Natural killer cell treated with Interleukin-12 subunit alpha and Interleukin-12 subunit beta and Interleukin-15 and Interleukin-18, amount 100 ng/mL, for 72 hours (primary cell): Measurements from ENCODE around the gene ICA1. TPM values are rescaled to one million over a fixed set of nuclear protein-coding genes. Genes with fewer than 3 reads are reported as not detected.
"Not testable (repeated sequence)": the region's sequence is repeated elsewhere in the genome, so short reads cannot be mapped to it uniquely, and the experiment has no call there.

Experiments
- ATAC-seq, 2 donors: fragments of 150-1000 bp; cut with Tn5 transposase in 1 of 2; sonication (Bioruptor Pico), chemical (Tn5 transposase) in 1 of 2; 2 replicates each; pipeline ENCODE4 v1.10.0; 2021
- DNase-seq: peaks from one replicate; pipeline ENCODE4 v3.0.0; 2022; ENCODE audit warnings: low spot score
- H3K27ac Mint-ChIP-seq, 2 donors: 1 replicate in 1 of 2; 2 replicates in 1 of 2; pipeline ENCODE4 v1.8.0; 2022; ENCODE audit warnings: mixed read lengths in 2 of 2, mild to moderate bottlenecking in 1 of 2, moderate library complexity in 1 of 2
- H3K27me3 Mint-ChIP-seq, 2 donors: 1 replicate in 1 of 2; 2 replicates in 1 of 2; pipeline ENCODE4 v1.8.0; 2022; ENCODE audit warnings: mixed read lengths in 2 of 2
- H3K36me3 Mint-ChIP-seq: one replicate; pipeline ENCODE4 v1.8.0; 2022; ENCODE audit warnings: mixed read lengths
- H3K4me1 Mint-ChIP-seq, 2 donors: 1 replicate in 1 of 2; 2 replicates in 1 of 2; pipeline ENCODE4 v1.8.0; 2022; ENCODE audit warnings: low read depth in 2 of 2, mixed read lengths in 2 of 2, mild to moderate bottlenecking in 1 of 2
- H3K4me3 Mint-ChIP-seq: one replicate; pipeline ENCODE4 v1.8.0; 2022; ENCODE audit warnings: mixed read lengths
- H3K9me3 Mint-ChIP-seq: 2 replicates; pipeline ENCODE4 v1.8.0; 2022; ENCODE audit warnings: mixed read lengths
- total RNA-seq, 2 donors: library from RNA; stranded (reverse); gene quantifications; one replicate each; pipeline ENCODE4 v1.2.3, GENCODE V29; 2022

Gene ICA1
- total RNA-seq = under 1 TPM; 0.31 to 0.45 TPM

GRCh38 chr7:8261711-8262695, at the start of gene ICA1:
TSS of gene ICA1 (minus strand) at chr7:8262167. CDS start at chr7:8235926, 26,241 bp downstream.
- DNase-seq (peak; percentile 60), ATAC-seq (peak; percentile 67 to 74)
- Mint-ChIP-seq H3K4me1 (peaks cover 5 to 7% of the 10 kb centered on the region in 2 donors), H3K4me3 (peak within 1 kb of the TSS; percentile 76), H3K9me3 (no peaks in the 10 kb centered on the region), H3K36me3 (no peaks in the 10 kb centered on the region), H3K27ac (no peak within 1 kb of the TSS), H3K27me3 (peaks cover 24 to 46% of the 10 kb centered on the region in 2 donors)

GRCh38 chr7:8310876-8311275, 48.9 kb upstream of the ICA1 start:
- Mint-ChIP-seq H3K9me3 (no peaks in the 10 kb centered on the region), H3K4me3 (no peak overlapping the region), H3K27ac (no peak overlapping the region), H3K4me1 (no peaks in the 10 kb centered on the region), H3K27me3 (peaks cover 32 to 38% of the 10 kb centered on the region in 2 donors), H3K36me3 (peaks cover 8% of the 10 kb centered on the region)
- DNase-seq = no peak
- no peak for ATAC-seq

GRCh38 chr7:8305625-8306388, 43.8 kb upstream of the ICA1 start:
- Mint-ChIP-seq H3K36me3 (no peaks in the 10 kb centered on the region), H3K27me3 (peaks cover 22 to 38% of the 10 kb centered on the region in 2 donors), H3K4me3 (no peak overlapping the region), H3K4me1 (no peaks in the 10 kb centered on the region), H3K9me3 (no peaks in the 10 kb centered on the region), H3K27ac (no peak overlapping the region)
- DNase-seq (no peak), ATAC-seq (no peak)

GRCh38 chr7:8305104-8305503, 43.1 kb upstream of the ICA1 start:
- no peaks in the 10 kb centered on the region for H3K36me3 Mint-ChIP-seq
- no peaks in the 10 kb centered on the region for H3K9me3 Mint-ChIP-seq
- DNase-seq = no peak
- no peak overlapping the region for H3K27ac Mint-ChIP-seq
- peaks cover 22 to 34% of the 10 kb centered on the region in 2 donors for H3K27me3 Mint-ChIP-seq
- no peak overlapping the region for H3K4me3 Mint-ChIP-seq
- ATAC-seq = no peak
- H3K4me1 Mint-ChIP-seq = no peaks in the 10 kb centered on the region

- H3K4me3 Mint-ChIP-seq = no peak overlapping the region
- ATAC-seq (no peak), DNase-seq (no peak)
- H3K36me3 Mint-ChIP-seq = no peaks in the 10 kb centered on the region
- H3K27me3 Mint-ChIP-seq = peaks cover 22 to 34% of the 10 kb centered on the region in 2 donors
- no peaks in the 10 kb centered on the region for H3K4me1 Mint-ChIP-seq
- H3K9me3 Mint-ChIP-seq = no peaks in the 10 kb centered on the region
- H3K27ac Mint-ChIP-seq = no peak overlapping the region
Measured at GRCh38 chr7:8303904-8304528, 42.0 kb upstream of the ICA1 start.

- not testable (repeated sequence) for H3K9me3 Mint-ChIP-seq, H3K4me1 Mint-ChIP-seq, DNase-seq, ATAC-seq, H3K27ac Mint-ChIP-seq, H3K36me3 Mint-ChIP-seq, H3K4me3 Mint-ChIP-seq
- peaks cover 12 to 15% of the 10 kb centered on the region in 2 donors for H3K27me3 Mint-ChIP-seq
Measured at GRCh38 chr7:8297023-8297422, 35.1 kb upstream of the ICA1 start.

GRCh38 chr7:8296362-8296659, 34.3 kb upstream of the ICA1 start:
- Mint-ChIP-seq H3K4me1 (no peaks in the 10 kb centered on the region), H3K27me3 (peaks cover 12 to 15% of the 10 kb centered on the region in 2 donors), H3K9me3 (no peaks in the 10 kb centered on the region), H3K27ac (no peak overlapping the region), H3K4me3 (no peak overlapping the region), H3K36me3 (no peaks in the 10 kb centered on the region)
- ATAC-seq (no peak), DNase-seq (no peak)

GRCh38 chr7:8295638-8296361, 33.8 kb upstream of the ICA1 start:
- H3K4me1 Mint-ChIP-seq = no peaks in the 10 kb centered on the region
- peaks cover 12 to 15% of the 10 kb centered on the region in 2 donors for H3K27me3 Mint-ChIP-seq
- DNase-seq (peak; percentile 67), ATAC-seq (peak; percentile 69 to 70)
- H3K36me3 Mint-ChIP-seq = no peaks in the 10 kb centered on the region
- H3K9me3 Mint-ChIP-seq = no peaks in the 10 kb centered on the region
- no peak overlapping the region for H3K4me3 Mint-ChIP-seq
- H3K27ac Mint-ChIP-seq = no peak overlapping the region

GRCh38 chr7:8291397-8292141, 29.6 kb upstream of the ICA1 start:
- DNase-seq (no peak), ATAC-seq (no peak)
- no peak overlapping the region for H3K27ac Mint-ChIP-seq
- no peaks in the 10 kb centered on the region for H3K4me1 Mint-ChIP-seq
- no peaks in the 10 kb centered on the region for H3K9me3 Mint-ChIP-seq
- H3K27me3 Mint-ChIP-seq = peaks cover 15 to 35% of the 10 kb centered on the region in 2 donors
- no peak overlapping the region for H3K4me3 Mint-ChIP-seq
- H3K36me3 Mint-ChIP-seq = no peaks in the 10 kb centered on the region

GRCh38 chr7:8290645-8291308, 28.8 kb upstream of the ICA1 start:
- no peak overlapping the region for H3K27ac Mint-ChIP-seq
- peaks cover 13 to 35% of the 10 kb centered on the region in 2 donors for H3K27me3 Mint-ChIP-seq
- H3K4me1 Mint-ChIP-seq = no peaks in the 10 kb centered on the region
- ATAC-seq (no peak), DNase-seq (no peak)
- no peaks in the 10 kb centered on the region for H3K36me3 Mint-ChIP-seq
- no peak overlapping the region for H3K4me3 Mint-ChIP-seq
- no peaks in the 10 kb centered on the region for H3K9me3 Mint-ChIP-seq

GRCh38 chr7:8286118-8286517, 24.2 kb upstream of the ICA1 start:
- ATAC-seq = no peak
- Mint-ChIP-seq H3K9me3 (no peaks in the 10 kb centered on the region), H3K27me3 (peaks cover 4 to 20% of the 10 kb centered on the region in 2 donors), H3K27ac (no peak overlapping the region), H3K36me3 (no peaks in the 10 kb centered on the region), H3K4me3 (no peak overlapping the region), H3K4me1 (no peaks in the 10 kb centered on the region)
- no peak for DNase-seq

- ATAC-seq (no peak), DNase-seq (no peak)
- Mint-ChIP-seq H3K27me3 (peaks cover 4 to 18% of the 10 kb centered on the region in 2 donors), H3K27ac (no peak overlapping the region), H3K4me1 (no peaks in the 10 kb centered on the region), H3K36me3 (no peaks in the 10 kb centered on the region), H3K4me3 (no peak overlapping the region), H3K9me3 (no peaks in the 10 kb centered on the region)
Measured at GRCh38 chr7:8285155-8285554, 23.2 kb upstream of the ICA1 start.
